HUDEP-2 (cell line): ENCODE data around the gene SH3RF1.
"Not testable (repeated sequence)": the region's sequence is repeated elsewhere in the genome, so short reads cannot be mapped to it uniquely, and the experiment has no call there.

ENCODE experiments used
- DNase-seq, 76 experiments: peaks; one replicate each; lab custom pipeline; 2025; ENCODE audit not compliant: unreplicated experiment in 76 of 76; lab: John Stamatoyannopoulos, UW

SH3RF1 gene

GRCh38 chr4:169202878-169203277 lies 67.9 kb downstream of the SH3RF1 start:
- no peak for DNase-seq

DNA sequence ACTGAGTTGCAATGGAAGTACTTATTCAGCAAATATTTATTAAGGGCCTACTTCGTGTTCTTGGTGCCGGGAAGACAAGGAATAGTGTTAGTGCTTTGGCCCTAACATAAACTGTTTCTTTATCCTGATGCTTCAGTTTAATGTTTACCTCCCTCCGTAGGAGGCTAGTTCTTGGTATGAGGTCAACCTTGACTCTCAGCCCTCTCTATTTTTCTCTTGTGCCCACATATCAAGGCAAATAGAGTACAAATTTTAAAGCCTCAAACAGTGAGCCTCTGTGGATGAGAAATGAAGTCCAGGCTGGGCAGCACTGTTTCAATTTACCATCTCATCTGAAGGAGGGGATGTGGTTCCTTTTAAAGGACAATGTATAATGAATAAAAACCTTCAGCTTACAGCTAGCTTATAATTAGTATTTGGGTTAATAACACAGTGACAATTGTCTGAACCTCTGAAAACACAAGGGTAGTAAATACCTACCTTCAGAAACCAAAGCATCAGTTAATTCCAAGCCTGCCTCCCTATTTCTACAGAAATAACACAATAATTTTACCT lies 68.5 kb downstream of the SH3RF1 start:
- no peak for DNase-seq

DNA sequence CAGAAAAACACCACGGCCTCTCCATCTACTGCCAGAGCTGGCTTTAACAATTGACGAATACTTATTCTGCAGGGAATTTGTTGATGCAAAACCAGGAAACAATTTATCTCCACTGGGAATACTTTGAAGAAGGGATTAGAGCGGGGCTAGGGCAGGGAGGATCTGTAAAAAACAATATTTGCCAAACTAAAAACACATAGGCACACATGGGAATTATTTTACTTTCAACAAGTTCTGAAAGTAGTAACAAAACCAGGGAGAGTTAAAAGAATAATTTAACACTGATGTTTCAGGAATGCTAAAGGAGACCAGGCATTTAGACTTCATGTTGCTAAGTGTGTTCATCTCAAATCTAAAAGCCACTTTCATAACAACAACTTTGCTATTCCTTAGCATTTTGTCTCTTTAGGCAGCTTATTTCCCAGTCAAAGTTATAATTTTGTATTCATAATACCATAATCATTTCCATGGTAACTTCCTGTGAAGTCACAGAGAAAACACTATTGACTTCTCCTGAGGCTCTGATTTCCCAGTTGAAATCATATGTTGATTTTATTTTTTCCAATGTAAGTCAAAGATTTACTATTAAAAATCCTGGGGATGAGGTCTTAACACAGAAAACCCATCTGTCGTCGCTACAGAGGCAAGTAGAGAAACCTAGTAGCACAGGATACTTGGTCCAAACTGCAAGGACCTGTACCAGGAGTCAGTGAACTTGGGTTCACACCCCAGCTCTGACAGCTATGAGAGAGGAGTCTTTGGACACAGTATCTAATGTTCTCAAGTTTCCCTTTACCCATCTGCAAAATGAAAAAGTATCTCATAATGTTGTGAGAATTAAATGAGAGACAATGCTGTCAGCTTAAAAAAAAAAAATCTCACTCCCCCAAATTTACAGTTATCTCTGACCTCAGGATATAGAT lies 69.3 kb downstream of the SH3RF1 start:
- DNase-seq = no peak

DNA sequence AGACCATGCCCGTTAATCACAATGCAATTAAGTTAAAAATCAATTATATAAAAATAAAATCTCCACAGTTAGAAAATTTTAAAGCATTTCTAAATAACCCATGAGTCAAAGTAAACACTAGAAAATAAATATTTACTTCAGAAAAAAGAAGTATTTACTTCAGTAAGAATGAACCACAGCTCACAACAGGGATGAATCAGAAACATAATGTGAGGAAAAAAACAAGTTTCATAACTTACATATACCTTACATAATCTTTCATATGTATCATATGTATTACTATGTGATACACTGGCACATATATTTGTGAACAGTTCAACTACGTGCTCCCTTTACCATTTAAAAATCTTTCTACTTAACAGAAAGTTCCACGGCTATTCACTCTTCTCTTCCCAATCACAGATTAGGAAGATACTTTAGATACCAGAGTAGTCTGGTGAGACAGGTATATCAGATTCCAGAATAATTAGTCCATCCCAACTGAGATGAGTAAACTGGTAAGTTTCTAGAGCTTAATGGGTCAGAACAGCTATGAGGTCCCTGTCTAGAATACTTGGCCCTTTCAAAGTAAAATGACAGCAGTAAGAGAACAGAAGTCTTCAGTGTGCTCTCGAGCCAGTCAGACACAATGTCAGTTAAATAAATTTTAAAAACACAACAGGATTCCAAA lies 70.3 kb downstream of the SH3RF1 start:
- DNase-seq = no peak

GRCh38 chr4:169199184-169199583 lies 71.6 kb downstream of the SH3RF1 start:
- DNase-seq = no peak

GRCh38 chr4:169198167-169198566 lies 72.6 kb downstream of the SH3RF1 start:
- no peak for DNase-seq

GRCh38 chr4:169197206-169197605 lies 73.5 kb downstream of the SH3RF1 start:
- not testable (repeated sequence) for DNase-seq

DNA sequence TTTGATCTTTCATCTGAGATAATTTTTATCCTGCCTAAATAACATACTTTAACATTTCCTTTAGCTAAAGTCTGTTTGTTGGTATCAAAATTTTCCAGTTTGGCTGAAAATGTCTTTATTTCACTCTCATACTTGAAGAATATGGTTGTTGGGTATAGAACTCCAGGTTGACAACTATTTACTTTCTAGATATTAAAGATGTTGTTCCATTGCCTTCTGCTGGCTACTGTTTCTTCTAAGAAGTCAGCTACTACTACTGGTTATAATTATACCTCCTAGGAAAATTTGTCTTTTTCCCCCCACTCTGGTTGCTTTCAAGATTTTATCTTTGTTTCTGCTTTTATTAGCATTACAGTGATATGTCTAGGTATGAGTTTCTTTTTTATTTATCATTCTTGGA lies 75.7 kb downstream of the SH3RF1 start:
- DNase-seq = no peak

- not testable (repeated sequence) for DNase-seq
Observed at GRCh38 chr4:169189968-169190367, 80.8 kb downstream of the SH3RF1 start.

- DNase-seq = no peak
Observed at GRCh38 chr4:169189372-169189771, 81.4 kb downstream of the SH3RF1 start.

- no peak for DNase-seq
Observed at GRCh38 chr4:169188204-169188603, 82.6 kb downstream of the SH3RF1 start.

DNA sequence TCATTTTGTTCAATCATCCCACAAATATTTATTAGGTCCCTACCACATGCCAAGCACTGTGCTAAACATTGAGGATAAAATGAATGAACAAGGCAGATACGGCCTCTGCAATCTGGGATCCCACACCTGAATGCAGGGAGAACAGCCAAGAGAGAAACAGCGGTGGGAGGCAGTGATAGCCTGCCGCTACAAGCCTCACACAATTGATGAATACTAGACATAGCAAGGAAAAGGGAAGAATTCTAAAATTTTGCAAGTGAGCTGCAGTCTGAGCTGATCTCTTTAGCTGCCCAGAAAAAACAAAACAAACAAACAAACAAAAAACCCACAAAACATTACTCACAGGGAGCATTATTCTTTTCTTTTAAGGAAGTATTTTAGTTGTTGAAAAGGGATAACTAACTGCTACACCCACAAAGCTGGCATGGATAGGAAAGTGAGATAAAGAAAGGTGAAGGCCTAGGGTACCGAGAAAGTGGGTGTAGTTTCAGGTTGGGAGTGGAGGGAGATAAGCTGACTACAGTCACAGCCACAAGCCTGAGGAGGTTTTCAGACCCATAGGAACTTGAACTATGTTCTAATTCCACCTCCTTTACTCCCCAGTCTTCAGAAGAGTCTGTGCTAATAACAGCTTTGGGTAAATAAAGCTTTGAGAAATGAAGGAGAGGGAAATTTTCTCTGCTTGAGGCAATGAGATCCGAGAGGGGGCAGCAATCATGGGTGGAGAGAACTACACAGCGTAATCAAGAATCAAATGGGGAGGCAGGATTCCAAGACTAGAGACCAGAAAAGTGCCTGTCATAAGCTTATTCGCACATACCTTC lies 85.4 kb downstream of the SH3RF1 start:
- no peak for DNase-seq

GRCh38 chr4:169184686-169185085 lies 86.1 kb downstream of the SH3RF1 start:
- DNase-seq = no peak

GRCh38 chr4:169184236-169184635 lies 86.5 kb downstream of the SH3RF1 start:
- no peak for DNase-seq

DNA sequence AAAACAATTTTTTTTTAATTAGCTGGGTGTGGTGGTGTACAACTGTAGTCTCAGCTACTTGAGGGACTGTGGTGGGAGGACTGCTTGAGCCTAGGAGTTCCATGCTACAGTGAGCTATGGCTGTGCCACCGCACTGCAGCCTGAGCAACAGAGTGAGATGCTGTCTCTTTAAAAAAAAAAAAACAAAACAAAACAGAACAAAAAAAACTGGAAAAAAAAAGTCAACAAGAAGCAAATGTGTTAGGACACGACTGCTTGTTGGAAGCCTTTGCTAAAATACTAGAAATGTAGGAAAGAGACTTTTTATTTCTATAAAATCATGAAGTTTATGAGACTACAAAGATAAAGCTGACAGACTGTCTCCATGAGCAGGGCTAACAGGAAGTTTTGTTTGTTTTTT lies 87.2 kb downstream of the SH3RF1 start:
- no peak for DNase-seq

GRCh38 chr4:169179609-169180521 lies 90.9 kb downstream of the SH3RF1 start:
- DNase-seq = no peak

- not testable (repeated sequence) for DNase-seq
Observed at GRCh38 chr4:169178092-169178491, 92.7 kb downstream of the SH3RF1 start.

DNA sequence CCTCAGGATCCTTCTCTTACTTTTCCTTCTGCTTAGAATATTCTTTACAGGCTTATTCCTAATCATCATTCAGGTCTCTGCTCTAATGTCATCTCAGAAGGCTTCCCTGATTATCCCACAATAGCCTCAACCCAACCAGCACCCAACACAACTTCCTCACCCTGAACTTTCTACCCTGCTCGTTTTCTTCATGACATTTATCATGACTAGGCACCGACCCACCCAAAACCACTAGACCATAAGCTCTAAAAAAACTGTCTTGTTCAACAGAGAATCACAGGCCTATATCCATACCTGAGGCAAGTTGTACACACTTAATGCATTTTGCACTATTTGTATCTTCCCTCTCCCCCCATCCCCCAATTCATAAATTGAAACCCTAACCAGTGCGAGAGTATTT lies 95.3 kb downstream of the SH3RF1 start:
- DNase-seq = no peak

DNA sequence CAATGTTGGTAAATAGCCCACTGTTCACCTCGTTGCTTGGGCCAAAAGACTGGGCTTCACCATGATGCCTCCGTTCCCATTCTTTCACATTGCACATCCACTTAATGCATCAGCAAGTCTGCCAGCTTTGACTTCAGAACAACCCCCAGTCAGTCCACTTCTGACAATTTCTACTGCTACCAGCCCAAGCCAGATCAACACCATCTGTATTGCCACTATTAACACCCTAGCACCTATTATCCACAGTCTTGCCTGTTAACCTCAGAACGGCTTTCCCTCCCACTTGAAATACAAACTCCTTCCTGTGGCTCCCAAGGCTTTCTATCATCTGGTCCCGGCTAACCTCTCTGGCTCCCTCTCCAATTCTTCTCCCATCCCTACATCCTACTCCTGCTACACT lies 95.7 kb downstream of the SH3RF1 start:
- DNase-seq = no peak

DNA sequence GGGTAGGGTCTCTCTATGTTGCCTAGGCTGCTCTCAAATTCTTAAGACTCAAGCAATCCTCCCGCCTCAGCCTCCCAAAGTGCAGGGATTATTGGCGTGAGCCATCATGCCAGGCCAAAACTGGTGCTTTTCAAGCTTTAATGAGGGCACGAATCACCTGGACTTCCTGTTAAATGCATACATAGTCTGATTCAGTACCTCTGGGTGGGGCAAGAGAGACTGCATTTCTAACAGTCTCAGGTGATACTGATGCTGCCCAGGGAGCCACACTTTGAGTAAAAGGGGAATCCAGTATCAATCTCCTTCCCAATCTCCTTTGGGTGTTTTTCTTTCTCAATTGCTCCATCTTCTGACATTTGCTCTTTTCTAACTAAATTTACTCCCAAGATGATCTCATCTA lies 96.5 kb downstream of the SH3RF1 start:
- no peak for DNase-seq
